Measurements from ENCODE around the gene ICOSLG.
"Not testable (repeated sequence)": the region's sequence is repeated elsewhere in the genome, so short reads cannot be mapped to it uniquely, and the experiment has no call there.

ICOSLG gene

GRCh38 chr21:44223334-44223733, 17.4 kb downstream of the ICOSLG start:
- DNase-seq (ENCODE audit: low spot score) = not testable (repeated sequence)

- not testable (repeated sequence) for DNase-seq (ENCODE audit: low spot score)
Observed at GRCh38 chr21:44220674-44221073, 20.1 kb downstream of the ICOSLG start.

DNA sequence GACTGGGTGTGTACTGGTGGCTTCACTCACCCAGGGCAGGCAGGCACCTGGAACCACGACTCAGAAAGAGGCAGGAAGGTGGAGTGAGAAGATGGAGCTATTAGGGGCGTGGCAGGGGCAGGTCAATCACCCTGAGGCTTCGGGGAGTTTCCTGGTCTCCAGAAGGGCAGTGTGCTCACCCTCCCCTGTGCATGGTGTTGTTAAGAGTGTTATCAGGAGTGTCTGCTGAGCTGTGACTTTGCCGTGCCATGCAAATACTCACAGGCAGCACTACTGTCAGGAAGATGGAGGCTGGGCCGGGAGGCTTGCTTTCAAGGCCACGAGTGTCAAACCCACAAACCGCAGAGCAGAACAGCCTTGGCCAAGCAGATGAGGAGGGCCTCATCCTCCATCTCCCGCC, 22.3 kb downstream of the ICOSLG start:
- DNase-seq (ENCODE audit: low spot score) = not testable (repeated sequence)

DNA sequence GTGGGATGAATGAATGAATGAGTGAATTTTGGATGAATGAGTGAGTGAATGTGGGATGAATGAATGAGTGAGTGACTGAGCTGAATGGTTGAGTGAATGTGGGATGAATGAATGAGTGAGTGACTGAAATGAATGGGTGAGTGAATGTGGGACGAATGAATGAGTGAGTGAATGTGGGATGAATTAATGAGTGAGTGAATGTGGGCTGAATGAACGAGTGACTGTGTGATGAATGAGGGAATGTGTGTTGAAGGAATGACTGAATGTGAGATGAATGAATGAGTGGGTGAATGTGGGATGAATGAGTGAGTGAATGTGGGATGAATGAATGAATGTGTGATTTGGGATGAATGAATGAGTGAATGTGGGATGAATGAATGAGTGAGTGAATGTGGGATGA, 28.8 kb downstream of the ICOSLG start:
- not testable (repeated sequence) for DNase-seq (ENCODE audit: low spot score)

DNA sequence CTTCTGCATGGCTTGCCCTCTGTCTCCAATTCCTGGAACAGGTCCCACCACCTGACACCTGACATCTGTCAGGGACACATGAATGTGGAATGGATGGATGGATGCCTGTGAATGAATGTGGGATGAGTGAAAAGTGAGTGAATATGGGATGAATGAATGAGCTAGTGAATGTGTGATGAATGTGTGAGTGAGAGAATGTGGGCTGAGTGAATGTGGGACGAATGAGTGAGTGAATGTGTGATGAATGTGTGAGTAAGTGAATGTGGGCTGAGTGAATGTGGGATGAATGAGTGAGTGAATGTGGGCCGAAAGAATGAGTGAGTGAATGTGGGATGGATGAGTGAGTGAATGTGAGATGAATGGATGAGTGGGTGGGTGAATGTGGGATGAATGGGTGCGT, 29.2 kb downstream of the ICOSLG start:
- not testable (repeated sequence) for DNase-seq (ENCODE audit: low spot score)

DNA sequence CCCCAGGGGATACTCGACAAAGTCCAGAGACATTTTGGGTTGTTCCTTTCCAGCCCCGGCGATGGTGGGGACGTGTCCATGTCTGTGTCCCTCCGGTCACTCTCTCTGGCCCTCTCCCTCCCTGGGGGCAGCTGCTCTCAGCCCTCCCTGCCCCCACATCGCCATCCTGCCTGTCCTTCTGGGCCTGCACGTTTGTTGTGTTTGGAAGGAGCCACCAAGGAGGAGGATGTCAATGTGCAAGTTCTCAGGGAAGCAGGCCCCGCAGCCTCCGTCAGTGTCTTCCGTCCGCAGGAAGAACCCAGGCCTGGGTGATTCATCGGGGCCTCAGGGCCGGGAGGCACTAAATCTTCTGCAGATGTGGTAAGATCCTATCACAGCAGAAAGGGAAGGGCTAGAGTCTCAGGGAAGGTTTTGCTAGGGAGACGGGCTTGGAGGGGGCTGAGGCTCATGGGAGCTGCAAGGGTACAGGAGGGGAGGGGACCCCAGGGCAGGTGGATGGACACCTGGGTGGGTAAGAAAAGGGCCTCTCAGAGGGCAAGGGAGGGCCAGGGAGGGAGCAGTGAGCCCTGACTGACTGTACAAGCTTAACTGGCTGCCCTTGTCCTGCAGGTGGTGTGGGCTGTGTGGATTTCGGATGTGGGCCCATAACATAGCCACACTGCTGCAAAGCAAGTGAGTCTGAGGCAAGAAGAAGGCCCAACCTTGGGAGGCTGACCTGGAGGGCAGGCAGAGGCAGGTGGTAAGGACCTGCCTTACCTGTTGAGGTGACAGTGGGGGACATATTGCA, 32.7 kb downstream of the ICOSLG start:
- DNase-seq (ENCODE audit: low spot score) = not testable (repeated sequence)

DNA sequence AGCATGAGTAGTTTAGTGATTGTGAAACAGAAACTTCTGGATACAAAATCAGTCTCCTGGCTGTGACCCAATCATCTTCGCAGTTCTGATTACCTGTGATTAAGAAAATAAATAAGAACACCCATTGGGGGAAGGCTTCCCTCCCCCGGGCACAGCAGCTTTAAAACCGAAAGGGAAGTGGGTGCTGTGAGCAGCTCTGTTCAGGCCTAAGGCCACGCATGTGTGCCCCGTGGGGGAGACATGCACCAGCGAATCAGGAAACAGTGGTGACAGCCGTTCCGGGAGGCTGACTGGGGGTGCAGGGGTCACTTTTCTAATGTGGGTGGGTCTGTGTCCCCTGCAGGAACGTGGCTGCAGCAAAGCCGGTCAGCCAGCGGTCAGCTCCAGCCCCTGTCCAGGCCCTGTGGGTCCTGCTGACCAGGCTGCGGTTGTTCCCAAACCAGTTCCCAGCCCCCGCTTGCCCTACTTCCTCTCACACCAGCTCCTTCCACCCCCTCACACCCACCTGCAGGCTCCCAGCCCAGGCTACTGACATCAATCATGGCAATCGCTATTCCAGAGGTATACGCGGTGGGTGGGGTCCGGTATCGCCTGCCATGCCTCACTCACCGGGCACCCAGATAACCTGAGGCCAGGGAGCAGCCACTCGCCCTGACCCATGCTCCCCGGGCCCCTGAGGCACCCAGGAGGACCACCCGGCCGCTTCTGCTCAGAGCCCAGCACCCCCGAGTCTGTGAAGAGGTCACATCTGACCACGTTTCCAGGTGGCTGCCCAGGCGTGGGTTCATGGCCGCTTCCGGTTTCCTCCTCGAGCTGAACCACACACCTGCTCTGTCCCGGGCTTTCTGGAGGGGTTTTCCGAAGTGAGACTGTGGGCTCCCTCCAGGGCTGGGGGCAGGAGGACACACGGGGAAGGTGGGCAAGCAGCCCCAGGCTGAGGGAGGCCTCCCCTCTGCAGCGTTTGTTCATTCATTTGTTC, 33.8 kb downstream of the ICOSLG start:
- not testable (repeated sequence) for DNase-seq (ENCODE audit: low spot score)

DNA sequence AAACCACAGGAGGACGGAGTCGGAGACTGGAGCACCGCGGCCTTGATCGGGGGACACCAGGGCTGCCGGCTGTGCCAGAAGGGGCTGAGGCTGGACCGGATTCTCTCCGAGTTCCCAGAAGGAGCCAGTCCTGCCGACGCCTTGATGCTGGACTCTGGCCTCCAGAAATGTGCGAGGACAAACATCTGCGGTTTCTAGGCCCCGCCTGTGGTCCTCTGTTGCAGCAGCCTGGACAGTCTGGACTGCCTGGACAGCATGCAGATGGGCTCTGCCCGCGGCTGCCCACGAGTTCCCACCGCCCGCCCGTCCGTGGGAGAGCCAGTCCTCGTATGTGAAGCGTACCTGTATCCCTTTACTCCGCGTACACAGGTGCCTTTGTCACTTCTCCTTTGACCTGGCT, 34.6 kb downstream of the ICOSLG start:
- DNase-seq (ENCODE audit: low spot score) = not testable (repeated sequence)

DNA sequence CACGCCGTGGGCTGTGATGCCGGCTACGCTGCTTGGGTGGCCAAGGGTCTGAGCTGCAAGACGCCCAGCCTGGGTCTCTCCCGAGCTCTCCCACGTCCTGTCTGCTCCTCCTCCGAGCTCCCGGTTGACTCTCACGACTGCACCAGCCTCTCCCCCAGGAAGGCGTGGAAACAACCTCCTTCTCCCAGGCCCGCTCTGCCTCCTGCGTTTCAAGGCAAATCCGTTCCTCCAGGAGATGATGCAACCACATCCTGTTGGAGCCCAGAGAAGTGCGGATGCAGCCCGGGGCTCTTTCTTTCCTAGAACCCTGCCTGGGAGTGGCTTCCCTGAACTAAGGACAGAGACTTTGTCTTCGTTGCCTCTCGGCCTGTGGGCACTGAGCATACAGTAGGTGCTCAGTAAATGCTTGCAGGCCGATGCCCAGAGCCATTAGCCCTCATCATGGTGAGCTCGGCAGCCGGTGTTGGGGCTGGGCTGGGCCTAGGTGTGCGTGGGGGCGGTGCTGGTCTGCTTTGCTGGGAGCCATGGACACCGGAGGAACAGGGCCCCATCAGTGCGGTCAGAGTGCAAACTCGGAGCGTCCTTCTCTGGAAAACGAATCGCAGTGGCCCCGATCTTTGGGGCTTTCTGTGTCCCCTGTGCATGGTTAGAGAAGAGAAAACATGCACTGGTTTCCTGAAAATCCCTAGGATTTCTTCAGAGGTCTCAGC, 38.0 kb downstream of the ICOSLG start:
- not testable (repeated sequence) for DNase-seq (ENCODE audit: low spot score)

DNA sequence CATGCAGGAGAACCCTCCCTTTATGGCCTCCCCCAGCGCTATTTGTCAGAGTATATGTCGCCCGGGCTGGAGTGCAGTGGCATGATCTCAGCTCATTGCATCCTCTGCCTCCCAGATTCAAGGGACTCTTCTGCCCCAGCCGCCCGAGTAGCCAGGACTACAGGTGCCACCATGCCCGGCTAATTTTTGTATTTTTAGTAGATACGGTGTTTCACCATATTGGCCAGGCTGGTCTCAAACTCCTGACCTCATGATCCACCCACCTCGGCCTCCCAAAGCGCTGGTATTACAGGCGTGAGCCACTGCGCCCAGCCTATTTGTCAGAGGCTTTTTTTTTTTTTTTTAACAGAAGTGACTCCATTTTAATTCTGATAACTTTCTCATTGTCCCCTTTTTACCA, 40.7 kb downstream of the ICOSLG start:
- not testable (repeated sequence) for DNase-seq (ENCODE audit: low spot score)

DNA sequence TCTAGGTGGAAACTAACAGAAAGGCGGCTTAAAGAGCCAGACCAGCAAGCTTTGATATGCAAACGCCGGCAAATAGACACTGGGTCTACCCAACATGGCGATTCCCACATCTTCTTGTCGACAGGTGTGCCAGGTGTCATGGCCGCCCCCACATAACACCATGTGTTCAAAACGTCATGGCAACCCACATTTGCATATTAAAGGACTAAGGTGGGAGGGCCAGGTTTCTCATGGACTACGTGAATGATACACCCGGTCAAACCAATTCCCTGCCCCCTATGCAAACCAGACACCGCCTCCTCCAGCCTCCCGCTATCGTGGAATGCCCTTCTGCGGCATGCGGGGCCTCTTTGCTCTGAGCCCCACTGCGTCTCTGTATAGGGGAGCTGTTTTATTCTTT, 41.3 kb downstream of the ICOSLG start:
- DNase-seq (ENCODE audit: low spot score) = no peak

DNA sequence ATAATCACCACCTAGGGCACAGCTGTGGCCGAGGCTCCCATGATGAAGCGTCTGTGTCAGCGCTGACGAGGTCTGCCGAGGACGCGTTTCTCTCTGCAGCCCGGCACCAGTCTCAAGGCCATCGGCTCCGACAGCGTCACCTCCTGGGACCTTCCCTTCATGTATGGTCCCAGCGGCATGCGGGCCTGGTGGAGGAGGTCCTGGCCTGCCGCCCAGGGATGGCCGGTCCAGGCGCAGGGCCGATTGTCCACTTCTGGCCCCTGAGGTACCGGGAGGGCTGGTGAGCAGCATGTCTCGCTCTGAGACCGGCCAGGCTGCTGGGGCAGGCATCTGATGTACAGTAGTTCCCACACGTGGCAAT, 43.6 kb downstream of the ICOSLG start:
- not testable (repeated sequence) for DNase-seq (ENCODE audit: low spot score)

GRCh38 chr21:44196212-44197155, 44.3 kb downstream of the ICOSLG start:
- not testable (repeated sequence) for DNase-seq (ENCODE audit: low spot score)

DNA sequence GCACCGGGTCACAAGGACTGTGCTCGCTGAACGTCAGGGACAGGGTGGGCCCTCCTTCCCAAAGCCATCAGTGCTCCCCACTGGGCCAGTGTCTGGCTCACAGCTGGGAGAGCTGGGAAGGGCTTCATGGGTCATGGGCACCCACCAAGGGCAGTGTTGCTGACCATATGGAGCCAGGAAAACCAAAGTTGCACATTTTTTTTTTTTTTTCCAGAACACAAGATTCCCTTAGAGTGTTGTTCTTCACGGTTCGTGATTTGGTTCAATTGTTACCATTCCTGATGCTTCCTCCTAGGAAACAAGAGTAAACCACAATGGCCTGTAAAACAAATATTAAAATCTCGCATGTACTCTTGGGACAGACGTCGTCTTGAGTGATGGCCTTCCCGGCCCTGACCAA, 45.9 kb downstream of the ICOSLG start:
- DNase-seq (ENCODE audit: low spot score) = not testable (repeated sequence)

DNA sequence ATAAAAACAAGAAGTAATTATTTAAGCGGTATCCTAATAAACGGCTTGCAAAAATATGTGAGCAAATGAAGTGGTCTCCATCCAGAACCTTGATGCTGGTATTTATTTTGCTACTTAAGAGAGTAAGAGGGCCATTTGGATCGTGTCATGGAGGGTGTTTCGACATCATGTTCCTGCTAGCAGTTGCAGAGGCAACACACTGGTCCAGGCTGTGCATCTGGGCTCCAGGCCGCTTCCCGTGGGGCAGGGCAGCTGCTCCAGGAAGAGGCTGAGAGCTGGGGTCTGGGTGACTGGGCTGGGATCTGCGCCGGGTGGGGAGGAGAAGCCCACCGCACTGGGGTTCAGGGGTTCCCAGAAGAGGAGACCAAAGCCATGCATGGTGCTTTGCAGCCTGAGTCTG, 46.3 kb downstream of the ICOSLG start:
- DNase-seq (ENCODE audit: low spot score) = not testable (repeated sequence)

DNA sequence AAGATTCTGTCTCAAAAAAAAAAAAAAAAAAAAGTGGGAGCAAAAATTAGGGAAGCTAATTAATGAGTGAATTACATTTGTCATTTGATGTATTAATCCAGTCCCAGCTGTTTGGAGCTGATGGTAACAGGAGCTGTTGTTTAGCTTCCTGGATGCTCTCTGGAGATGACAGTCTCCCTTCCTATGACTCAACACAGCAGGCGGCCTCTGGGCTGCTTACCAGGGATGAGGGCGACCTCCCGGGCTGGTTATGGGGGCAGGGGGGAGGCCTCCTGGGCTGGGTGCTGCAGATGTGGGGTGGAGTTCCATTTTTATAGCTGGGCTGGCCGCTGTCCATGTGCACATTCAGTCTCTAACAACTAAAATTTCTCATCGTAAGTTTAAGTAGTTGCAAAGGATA, 47.6 kb downstream of the ICOSLG start:
- not testable (repeated sequence) for DNase-seq (ENCODE audit: low spot score)

- DNase-seq (ENCODE audit: low spot score) = not testable (repeated sequence)
Observed at GRCh38 chr21:44190349-44191271, 50.1 kb downstream of the ICOSLG start.

DNA sequence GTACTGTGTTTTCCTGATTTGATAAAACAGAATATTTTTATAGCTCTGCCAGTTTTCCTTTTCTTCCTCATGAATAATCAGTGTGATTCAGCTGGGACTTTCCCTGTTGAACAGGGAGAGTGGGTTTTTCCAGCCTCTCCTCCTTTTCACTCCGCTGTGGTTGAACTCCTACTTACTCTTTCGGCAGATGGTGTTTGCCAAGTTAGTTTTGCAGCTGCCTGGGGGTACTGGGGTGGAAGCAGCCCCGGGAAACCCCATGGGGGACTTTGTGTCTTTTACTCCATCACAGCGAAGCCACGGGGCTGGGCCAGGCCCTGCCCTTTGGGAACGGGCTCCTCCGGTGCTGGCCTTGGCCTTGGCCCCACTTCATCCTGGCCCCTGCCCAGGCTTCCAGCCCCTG, 55.9 kb downstream of the ICOSLG start:
- not testable (repeated sequence) for DNase-seq (ENCODE audit: low spot score)

GRCh38 chr21:44182202-44182601, 58.5 kb downstream of the ICOSLG start:
- not testable (repeated sequence) for DNase-seq (ENCODE audit: low spot score)

DNA sequence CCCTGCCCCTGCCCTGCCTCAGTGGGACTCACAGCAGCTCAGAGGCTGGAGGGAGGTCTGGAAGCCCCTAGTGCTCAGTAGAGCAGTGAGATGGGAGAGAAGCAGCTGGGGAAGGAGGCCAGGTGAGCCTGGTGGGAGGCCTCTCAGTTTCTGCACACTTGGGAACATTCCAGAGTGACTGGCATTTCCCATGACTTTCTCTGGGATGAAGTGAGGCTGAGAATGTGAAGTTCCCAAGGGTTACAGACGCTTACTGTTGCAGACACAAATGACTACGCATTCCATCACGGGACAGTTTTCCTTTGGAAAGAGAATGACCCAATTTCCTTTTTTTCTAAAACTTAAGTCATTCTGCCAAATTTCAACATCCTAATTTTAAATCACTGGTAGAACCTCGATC, 59.2 kb downstream of the ICOSLG start:
- DNase-seq (ENCODE audit: low spot score) = not testable (repeated sequence)
